ENCODE data around the gene SPOCK1. TPM values are rescaled to one million over a fixed set of nuclear protein-coding genes. Genes with fewer than 3 reads are reported as not detected.

SPOCK1 gene
- total RNA-seq, 1 experiment from 2014 or later: 10.9 TPM

- Histone ChIP-seq H3K79me1 (ENCODE audit: insufficient read depth, low read depth, low read length, poor library complexity, severe bottlenecking) (no peaks in the 10 kb centered on the region), H2BK12ac (ENCODE audit: insufficient read length, low read depth, low read length) (no peak overlapping the region), H4K5ac (ENCODE audit: insufficient read length, low read depth, low read length) (no peak overlapping the region), H3K9ac (ENCODE audit: extremely low read depth, insufficient read length, low read length) (no peak overlapping the region), H2BK15ac (ENCODE audit: low read depth, low read length) (no peak overlapping the region), H3K79me2 (ENCODE audit: insufficient read depth, low read length) (no peaks in the 10 kb centered on the region), H2BK5ac (ENCODE audit: insufficient read length, low read length) (no peak overlapping the region), H2AFZ (ENCODE audit: low read length) (no peak overlapping the region), H3K4ac (ENCODE audit: low read depth, low read length) (no peak overlapping the region), H3K27ac (ENCODE audit: insufficient read length, low read depth, low read length) (no peak overlapping the region), H3K56ac (ENCODE audit: insufficient read length, low read depth, low read length) (no peak overlapping the region), H4K8ac (replicated peaks; ENCODE audit: insufficient read length, low read depth, low read length) (no peak overlapping the region), H3K14ac (ENCODE audit: insufficient read depth, low read length) (no peak overlapping the region), H2BK120ac (ENCODE audit: low read depth, low read length, poor library complexity, severe bottlenecking) (no peak overlapping the region), H3K9me3 (ENCODE audit: control insufficient read depth, low read depth, low read length) (no peaks in the 10 kb centered on the region), H3T11ph (ENCODE audit: low read length) (no peak overlapping the region), H2AK5ac (ENCODE audit: insufficient read length, low read length) (no peak overlapping the region), H3K23ac (ENCODE audit: insufficient read length, low read depth, low read length) (no peak overlapping the region), H4K20me1 (ENCODE audit: control insufficient read depth, insufficient read depth, insufficient read length) (no peaks in the 10 kb centered on the region), H3K18ac (ENCODE audit: insufficient read length, low read depth, low read length) (no peak overlapping the region), H2BK20ac (ENCODE audit: low read depth, low read length, poor library complexity, severe bottlenecking) (no peak overlapping the region), H3K4me2 (ENCODE audit: insufficient read depth, insufficient read length, low read length) (no peak overlapping the region), H3K27me3 (ENCODE audit: insufficient read depth, low read length) (no peaks in the 10 kb centered on the region), H4K91ac (ENCODE audit: insufficient read length, low read depth, low read length) (no peak overlapping the region), H3K23me2 (ENCODE audit: insufficient read length, low read depth, low read length, poor library complexity, severe bottlenecking) (no peaks in the 10 kb centered on the region), H3K4me1 (ENCODE audit: insufficient read depth, low read length) (no peaks in the 10 kb centered on the region)
- TF ChIP-seq CTCF (conservative IDR thresholded peaks at IDR 0.05): no peak
- H3K27me3 Mint-ChIP-seq (ENCODE audit: low read depth): no peaks in the 10 kb centered on the region
- H3K4me1 Mint-ChIP-seq: peaks cover 0 to 2% of the 10 kb centered on the region in 2 experiments; a peak in 2 of 4 replicates
- no CpG with 5 or more reads among the region's 2 CpGs for WGBS (ENCODE audit: extremely low coverage, insufficient read length, low lambda C conversion rate)
- H3K36me3 Mint-ChIP-seq (ENCODE audit: insufficient read depth in 1 of 3, low read depth in 3 of 3): no peaks in the 10 kb centered on the region
- H3K27ac Mint-ChIP-seq: no peak overlapping the region; a peak in 1 of 7 replicates
- no peak for DNase-seq
- no peak overlapping the region for H3K4me3 Mint-ChIP-seq
- no peaks in the 10 kb centered on the region for H3K9me3 Mint-ChIP-seq
Measured at GRCh38 chr5:137055271-137055872, 443.8 kb downstream of the SPOCK1 start.

Data from H9 (cell line).